Hematopoietic multipotent progenitor cell treated with erythropoietin and hydrocortisone succinate and interleukin-3 and kit ligand, for 15 days (in vitro differentiated cells): ENCODE data around the gene RELA.
"Not testable (repeated sequence)": the region's sequence is repeated elsewhere in the genome, so short reads cannot be mapped to it uniquely, and the experiment has no call there.

Experiments
- DNase-seq: peaks from one replicate; pipeline ENCODE4 v3.0.0-alpha.2; 2015; ENCODE audit warnings: low spot score

RELA gene

DNA sequence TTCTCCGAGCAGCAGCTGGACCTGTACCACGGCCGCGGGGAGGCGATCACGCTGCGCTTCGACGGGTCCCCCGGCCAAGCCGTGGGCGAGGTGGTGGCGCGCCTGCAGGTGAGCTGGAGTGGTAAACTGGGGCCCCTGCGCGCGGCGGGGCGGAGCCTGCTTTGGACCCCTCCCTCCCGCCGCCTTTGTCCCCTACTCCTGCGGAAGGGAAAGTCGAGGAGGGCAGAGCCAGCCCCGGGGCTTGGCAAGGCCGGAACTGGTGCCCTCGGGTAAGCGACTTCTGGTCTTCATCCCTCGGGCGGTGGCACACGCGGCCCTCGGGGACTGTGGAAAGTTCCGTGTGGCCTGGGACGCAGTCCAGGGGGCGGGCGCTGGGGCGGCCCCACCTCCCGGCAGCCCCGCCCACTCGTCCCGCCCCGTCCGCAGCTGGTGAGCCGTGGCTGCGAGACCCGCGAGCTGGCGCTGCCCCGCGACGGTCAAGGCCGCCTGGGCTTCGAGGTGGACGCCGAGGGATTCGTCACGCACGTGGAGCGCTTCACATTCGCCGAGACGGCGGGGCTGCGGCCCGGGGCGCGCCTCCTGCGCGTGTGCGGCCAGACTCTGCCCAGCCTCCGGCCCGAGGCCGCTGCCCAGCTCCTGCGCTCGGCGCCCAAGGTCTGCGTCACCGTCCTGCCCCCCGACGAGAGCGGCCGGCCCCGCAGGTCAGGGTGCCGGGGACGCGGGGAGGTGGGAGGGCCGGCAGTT lies 15.6 kb downstream of the RELA start:
- no peak for DNase-seq

GRCh38 chr11:65646288-65646957 lies 16.3 kb downstream of the RELA start:
- no peak for DNase-seq

DNA sequence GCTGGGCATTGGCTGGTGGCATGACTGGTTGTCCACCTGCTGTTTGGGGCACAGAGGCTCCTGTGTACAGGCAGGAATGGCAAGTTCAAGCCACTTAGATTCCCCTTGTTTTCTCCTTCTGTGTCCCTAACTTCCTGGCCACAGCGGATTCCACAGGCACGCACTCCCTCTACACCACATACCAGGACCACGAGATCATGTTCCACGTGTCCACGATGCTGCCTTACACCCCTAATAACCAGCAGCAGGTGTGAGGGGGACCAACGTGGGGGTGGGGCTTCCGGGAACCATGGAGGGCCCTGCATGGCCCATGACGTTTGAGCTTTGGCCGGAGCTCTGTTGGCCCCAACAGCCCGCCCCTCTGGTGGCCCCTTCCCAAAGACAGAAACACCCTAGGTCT lies 17.0 kb downstream of the RELA start:
- DNase-seq: no peak

GRCh38 chr11:65644837-65645236 lies 17.9 kb downstream of the RELA start:
- no peak for DNase-seq

GRCh38 chr11:65643971-65644370 lies 18.7 kb downstream of the RELA start:
- DNase-seq: no peak

DNA sequence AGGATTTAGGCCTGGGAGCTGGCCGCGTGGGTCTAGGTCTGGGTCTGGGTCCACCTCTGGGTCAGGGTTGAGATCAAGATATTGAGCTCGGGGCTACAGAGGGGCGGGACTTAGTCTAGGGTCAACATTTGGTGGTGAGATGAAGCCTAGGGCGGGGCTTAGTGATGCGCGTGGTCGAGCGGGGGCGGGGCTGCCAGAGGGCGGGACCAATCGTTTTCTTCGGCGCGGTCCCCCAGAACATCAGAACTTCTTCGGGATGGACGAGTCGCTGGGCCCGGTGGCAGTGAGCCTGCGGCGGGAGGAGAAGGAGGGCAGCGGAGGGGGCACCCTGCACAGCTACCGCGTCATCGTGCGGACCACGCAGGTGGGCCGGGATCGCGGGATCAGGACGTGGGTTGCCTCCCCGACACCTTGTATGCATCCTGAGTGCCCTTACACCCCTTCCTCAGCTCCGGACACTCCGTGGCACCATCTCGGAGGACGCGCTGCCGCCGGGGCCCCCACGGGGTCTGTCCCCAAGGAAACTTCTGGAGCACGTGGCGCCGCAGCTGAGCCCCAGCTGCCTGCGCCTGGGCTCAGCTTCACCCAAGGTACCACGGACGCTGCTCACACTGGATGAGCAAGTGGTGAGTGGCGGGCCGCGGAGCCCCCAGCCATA lies 20.6 kb downstream of the RELA start:
- peak; percentile 30 for DNase-seq

GRCh38 chr11:65641297-65642013 lies 21.3 kb downstream of the RELA start:
- no peak for DNase-seq

DNA sequence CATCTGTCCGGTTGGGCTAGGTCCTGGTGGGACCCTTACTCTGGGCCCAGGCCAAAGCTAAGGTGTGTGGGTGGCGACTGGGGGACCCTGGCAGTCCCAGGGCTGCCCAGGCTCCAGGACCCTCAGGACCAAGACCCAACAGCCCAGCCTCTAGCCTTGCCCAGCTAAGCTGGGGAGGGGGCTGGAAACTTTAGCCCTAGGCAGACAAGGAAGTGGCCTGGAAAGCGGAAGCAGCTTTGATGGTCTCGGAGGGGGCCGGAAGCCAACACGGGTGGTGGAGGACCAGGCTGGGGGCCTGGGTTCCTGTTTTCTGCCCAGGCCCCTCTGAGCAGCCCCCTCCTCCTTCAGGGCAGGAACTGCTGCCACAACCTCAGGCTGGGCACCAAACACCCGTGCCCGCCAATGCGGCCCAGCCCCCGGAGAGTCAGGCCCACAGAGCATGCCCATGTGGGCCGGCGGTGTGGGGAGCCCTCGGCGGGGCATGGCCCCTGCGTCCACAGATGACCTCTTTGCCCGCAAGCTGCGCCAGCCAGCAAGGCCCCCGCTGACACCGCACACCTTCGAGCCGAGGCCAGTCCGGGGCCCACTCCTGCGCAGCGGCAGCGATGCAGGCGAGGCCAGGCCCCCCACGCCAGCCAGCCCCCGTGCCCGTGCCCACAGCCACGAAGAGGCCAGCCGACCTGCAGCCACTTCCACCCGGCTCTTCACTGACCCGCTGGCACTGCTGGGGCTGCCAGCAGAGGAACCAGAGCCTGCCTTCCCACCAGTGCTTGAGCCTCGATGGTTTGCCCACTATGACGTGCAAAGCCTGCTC lies 22.0 kb downstream of the RELA start:
- no peak for DNase-seq

GRCh38 chr11:65639623-65640482 lies 22.9 kb downstream of the RELA start:
- no peak for DNase-seq

GRCh38 chr11:65639228-65639597 lies 23.5 kb downstream of the RELA start:
- not testable (repeated sequence) for DNase-seq

DNA sequence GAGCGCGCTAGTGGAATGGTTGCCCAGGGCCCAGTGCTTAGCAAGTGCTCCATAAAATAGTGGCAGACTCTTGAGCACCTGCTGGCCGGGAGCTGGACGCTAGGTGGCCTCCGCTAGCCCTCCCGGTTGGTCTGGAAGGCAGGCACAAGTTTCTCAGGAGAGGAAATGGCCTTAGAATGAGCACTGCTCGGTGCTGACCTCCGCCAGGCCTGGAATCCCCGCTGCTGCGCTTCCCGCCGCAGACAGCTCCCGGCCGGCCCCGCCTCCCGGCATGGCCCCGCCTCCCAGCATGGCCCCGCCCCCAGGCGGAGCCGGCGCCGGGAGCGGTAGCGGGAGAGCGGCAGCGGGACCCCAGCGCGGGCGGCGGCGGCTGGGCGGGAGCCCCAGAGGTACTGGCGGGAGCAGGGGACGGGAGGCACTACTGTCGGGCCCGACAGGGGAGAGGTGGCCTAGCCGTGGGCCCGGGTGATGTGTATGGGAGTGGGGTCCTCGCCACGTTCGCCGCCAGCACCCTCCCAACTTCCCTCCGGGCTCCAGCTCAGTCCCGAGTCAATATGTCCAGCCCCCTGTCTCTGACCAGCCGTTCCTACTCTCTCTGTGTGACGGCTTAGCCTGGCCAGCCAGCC lies 24.8 kb downstream of the RELA start, which contains the start of gene SIPA1:
Gene SIPA1 (plus strand): TSS at position 308 of the 626 bp plus-strand sequence. CDS start 2,821 bp downstream, outside the sequence.
- peak; percentile 79 for DNase-seq

DNA sequence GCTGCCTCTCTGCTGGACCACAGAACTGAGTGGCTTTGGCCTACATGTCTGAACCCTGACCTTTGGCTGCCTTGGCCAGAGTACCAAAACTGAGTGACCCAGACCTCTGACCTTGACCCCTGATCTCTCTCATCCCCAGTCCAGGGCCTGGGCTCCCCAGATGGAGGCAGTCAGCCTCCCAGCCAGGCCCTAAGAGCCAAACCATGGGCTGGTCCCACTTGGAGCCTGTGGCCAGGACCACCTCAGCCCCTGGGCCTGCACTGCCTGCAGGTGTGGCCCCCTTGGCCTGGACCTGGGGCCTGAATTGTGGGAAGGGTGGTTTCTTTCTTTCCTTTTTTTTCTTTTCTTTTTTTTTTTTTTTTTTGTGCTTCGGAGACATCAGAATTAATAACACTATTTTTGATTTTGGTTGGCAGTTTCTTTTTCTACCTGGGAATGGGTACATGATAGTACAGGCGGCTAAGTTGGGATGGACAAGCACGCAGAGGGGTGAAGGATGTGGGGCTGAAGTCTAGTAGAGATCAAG lies 25.6 kb downstream of the RELA start:
- DNase-seq: no peak

DNA sequence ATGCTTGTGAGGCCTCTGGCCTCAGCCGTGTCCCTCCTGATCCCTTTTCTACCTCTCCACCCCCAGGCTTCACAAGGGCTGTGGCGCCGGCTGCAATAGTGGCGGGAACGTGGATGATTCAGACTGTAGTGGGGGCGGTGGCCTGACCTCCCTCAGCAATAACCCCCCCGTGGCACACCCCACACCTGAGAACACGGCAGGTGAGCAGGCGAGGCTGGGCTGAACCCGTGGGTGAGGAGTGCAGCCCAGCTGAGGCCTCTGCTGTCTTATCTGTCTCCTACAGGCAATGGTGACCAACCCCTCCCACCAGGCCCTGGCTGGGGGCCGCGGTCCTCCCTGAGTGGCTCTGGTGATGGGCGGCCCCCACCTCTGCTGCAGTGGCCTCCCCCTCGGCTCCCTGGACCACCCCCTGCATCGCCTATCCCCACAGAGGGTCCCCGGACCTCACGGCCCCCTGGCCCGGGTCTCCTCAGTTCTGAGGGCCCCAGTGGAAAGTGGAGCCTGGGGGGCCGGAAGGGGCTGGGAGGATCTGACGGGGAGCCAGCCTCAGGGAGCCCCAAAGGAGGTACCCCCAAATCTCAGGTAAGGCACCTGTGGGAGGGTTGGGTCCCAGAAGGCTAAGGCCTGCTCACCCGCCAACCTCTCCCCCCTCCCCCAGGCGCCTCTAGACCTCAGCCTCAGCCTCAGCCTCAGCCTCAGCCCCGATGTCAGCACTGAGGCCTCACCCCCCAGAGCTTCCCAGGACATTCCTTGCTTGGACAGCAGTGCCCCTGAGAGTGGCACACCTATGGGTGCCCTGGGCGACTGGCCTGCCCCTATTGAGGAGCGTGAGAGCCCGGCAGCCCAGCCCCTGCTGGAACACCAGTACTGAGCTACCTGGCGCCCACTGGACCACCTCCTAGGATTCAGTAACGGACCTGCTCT lies 26.3 kb downstream of the RELA start:
- DNase-seq: peak; percentile 86

- peak; percentile 68 for DNase-seq
Observed at GRCh38 chr11:65634905-65635731, 27.6 kb downstream of the RELA start.

DNA sequence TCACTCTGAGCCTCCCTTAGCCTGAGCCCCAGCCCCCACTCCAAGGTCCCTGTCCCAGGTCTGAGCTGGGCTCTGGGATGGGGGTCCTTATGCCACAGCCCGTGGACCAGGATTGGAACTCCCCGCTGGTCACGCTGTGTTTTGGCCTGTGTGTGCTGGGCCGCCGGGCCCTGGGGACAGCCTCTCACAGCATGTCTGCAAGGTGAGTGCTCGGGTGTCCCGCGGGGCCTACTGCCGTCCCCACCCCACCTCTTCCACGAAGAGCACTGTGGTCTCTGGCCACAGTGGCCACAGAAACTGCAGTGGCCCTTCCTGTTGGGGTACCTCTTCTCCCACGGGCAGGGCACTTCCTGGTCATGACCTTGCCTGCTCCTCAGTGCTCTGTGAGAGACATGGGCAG lies 28.3 kb downstream of the RELA start:
- no peak for DNase-seq

DNA sequence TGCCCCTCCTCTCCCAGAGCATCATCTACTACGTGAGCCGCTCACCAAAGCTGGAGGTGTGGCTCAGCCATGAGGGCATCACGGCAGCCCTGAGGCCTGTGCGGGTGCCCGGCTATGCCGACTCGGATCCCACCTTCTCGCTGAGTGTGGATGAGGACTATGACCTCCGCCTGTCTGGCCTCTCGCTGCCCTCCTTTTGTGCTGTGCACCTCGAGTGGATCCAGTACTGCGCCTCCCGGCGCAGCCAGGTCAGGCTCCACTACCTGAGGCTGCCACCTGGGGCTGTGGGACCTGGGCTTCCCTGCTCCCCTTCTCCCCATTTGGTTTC lies 28.6 kb downstream of the RELA start:
- no peak for DNase-seq

- no peak for DNase-seq
Observed at GRCh38 chr11:65633390-65634108, 29.2 kb downstream of the RELA start.
